GM12875 (cell line): ENCODE data around the gene MIPOL1.

ENCODE experiments used
- H3K4me3 ChIP-seq: one replicate; pipeline ENCODE4 v1.5.1; 2011; ENCODE audit warnings: low read depth, low read length, control low read depth
- TF ChIP-seq, protein P1 (sequence below): IDR thresholded peaks from 2 replicates; pipeline ENCODE4 v1.5.1; 2011; ENCODE audit warnings: low read depth, mild to moderate bottlenecking, control low read depth, inconsistent platforms, low read length, moderate library complexity, borderline replicate concordance; ENCODE audit not compliant: insufficient read depth

Gene MIPOL1

GRCh38 chr14:37422319-37422718 lies 224.6 kb downstream of the MIPOL1 start:
- no peak overlapping the region for H3K4me3 ChIP-seq
- TF ChIP-seq, protein P1, sequence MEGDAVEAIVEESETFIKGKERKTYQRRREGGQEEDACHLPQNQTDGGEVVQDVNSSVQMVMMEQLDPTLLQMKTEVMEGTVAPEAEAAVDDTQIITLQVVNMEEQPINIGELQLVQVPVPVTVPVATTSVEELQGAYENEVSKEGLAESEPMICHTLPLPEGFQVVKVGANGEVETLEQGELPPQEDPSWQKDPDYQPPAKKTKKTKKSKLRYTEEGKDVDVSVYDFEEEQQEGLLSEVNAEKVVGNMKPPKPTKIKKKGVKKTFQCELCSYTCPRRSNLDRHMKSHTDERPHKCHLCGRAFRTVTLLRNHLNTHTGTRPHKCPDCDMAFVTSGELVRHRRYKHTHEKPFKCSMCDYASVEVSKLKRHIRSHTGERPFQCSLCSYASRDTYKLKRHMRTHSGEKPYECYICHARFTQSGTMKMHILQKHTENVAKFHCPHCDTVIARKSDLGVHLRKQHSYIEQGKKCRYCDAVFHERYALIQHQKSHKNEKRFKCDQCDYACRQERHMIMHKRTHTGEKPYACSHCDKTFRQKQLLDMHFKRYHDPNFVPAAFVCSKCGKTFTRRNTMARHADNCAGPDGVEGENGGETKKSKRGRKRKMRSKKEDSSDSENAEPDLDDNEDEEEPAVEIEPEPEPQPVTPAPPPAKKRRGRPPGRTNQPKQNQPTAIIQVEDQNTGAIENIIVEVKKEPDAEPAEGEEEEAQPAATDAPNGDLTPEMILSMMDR: no peak

DNA sequence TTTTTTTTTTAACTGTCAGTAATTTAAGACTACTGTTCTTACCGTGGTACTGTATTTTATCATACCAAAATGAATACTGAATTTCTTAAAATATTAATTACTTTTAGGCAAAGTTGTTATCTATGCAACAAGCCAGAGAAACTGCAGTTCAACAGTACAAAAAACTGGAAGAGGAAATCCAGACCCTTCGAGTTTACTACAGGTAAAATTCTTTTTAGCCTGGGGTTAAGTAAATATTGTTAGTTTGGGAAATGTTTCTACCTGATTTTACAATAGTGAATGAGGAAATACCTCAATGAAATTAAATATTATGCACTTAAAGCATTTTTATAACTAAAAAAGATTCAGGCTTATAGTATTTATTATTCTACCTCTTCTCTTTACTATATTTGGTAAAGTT lies 225.0 kb downstream of the MIPOL1 start:
- H3K4me3 ChIP-seq: no peak overlapping the region
- TF ChIP-seq, protein P1: no peak

- TF ChIP-seq, protein P1: no peak
- H3K4me3 ChIP-seq: no peak overlapping the region
These were observed 231.2 kb downstream of the MIPOL1 start for GRCh38 chr14:37428954-37429353.

DNA sequence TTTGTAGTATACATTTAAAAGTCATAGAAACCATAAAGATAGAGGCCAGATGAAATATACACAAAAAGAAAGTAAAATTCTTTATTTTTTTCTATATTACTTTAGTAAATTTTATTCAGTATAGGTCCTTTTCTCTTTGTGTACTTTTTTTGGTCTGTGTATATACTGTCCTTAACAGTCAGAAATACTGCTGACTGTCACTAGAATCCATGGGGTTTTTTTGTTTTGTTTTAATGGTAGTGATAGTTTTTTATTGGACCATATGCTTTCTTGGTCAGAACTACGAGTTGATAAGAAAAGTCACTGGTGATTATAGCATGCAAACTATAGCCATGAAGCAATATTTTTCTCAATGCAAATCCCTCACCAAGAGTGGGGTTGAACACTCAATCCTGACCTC lies 231.9 kb downstream of the MIPOL1 start:
- TF ChIP-seq, protein P1: no peak

GRCh38 chr14:37434867-37435266 lies 237.1 kb downstream of the MIPOL1 start:
- TF ChIP-seq, protein P1: no peak
- H3K4me3 ChIP-seq: no peak overlapping the region

More for the DNA sequence above, 231.9 kb downstream of the MIPOL1 start:
- no peak overlapping the region for H3K4me3 ChIP-seq

DNA sequence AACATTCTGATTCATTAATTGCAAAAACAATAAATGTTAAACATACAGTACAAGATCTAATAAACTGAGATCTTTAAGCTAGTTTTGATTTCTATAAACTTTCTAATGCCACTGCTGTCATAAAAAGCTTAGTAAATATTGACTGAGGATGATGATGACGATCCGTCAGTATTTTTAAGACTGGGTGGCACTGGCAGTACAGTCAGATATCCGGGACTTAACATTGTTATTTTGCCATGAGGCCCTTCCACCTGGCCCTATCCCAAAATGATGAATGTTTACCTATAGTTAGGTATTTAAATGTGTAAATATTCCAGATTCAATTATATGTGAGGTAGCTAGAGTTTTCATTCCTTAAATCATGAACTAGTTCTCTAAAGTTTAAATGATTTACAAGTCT lies 238.8 kb downstream of the MIPOL1 start:
- H3K4me3 ChIP-seq: no peak overlapping the region
- TF ChIP-seq, protein P1: no peak

GRCh38 chr14:37437490-37437889 lies 239.8 kb downstream of the MIPOL1 start:
- H3K4me3 ChIP-seq: no peak overlapping the region
- TF ChIP-seq, protein P1: no peak
